GM18907 (cell line): ENCODE data around the gene NES.

ENCODE experiments used
- ATAC-seq: cut with Tn5 transposase; IDR thresholded peaks from one replicate; pipeline ENCODE4 v1.9.1; 2021; ENCODE audit warnings: mild to moderate bottlenecking, moderate library complexity; ENCODE audit not compliant: unreplicated experiment

The NES gene

DNA sequence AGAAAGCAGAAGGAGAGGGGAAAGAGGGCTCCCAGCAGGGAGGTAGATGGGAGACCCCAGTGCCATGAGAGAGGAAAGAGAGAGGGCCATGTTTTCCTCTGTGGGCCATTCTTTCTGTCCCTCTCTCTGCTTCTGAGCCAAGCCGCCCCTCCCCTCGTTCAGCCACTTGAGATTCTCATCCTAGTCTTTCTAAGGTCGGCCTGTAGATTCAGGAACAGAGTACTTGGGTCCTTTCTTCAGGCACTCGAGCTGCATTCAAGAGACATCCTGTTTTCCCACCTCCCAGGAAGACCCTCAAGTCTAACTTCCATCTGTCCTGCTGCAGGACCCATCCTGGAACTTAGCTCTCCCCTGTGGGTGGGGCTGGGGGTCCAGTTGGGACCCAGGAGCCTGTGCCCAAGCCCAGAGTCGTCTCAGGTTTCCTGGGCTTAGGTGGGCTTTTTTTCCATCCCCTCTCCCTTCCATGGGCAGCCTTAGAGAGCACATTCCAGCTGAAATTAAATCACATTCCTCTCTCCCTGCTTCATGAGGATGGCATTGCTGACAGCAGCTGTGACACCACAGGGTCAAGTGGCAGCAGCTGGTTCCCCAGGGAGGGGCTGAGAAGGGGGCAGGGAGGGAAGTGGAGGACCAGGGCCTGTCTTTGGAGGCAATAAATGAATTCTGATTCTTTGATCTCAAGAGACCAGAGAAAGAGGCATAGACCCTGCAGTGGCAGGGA lies 13.0 kb downstream of the NES start:
- ATAC-seq = no peak

DNA sequence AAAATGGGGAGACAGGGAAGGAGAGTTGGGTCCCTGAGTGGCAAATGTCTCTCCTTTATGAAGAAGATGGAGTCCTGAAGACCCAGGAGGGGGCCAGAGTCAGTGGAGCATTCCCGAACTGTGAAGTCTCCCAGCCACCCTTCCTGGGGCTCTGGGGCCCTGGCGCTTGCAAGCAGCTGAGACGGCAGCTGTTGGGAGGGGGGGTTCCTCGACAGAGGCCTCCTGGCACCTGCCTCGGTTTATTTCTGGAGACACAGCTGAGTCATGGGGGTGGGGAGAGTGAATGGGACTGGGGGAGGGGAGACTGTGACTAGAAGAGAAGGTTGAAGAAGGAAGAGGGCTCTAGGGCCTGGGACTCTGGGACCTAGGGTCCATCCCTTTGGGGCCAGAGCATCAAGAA lies 14.0 kb downstream of the NES start:
- no peak for ATAC-seq

DNA sequence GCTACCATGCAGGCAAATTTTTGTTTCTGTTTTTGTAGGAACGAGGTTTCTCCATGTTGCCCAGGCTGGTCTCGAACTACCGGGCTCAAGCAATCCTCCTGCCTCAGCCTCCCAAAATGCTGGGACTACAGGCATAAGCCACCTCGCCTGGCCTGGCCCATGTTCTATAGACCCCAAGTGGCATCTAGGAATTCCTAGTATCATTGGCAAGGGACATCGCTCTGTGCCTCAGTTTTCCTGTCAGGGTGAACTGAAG lies 14.5 kb downstream of the NES start:
- no peak for ATAC-seq

DNA sequence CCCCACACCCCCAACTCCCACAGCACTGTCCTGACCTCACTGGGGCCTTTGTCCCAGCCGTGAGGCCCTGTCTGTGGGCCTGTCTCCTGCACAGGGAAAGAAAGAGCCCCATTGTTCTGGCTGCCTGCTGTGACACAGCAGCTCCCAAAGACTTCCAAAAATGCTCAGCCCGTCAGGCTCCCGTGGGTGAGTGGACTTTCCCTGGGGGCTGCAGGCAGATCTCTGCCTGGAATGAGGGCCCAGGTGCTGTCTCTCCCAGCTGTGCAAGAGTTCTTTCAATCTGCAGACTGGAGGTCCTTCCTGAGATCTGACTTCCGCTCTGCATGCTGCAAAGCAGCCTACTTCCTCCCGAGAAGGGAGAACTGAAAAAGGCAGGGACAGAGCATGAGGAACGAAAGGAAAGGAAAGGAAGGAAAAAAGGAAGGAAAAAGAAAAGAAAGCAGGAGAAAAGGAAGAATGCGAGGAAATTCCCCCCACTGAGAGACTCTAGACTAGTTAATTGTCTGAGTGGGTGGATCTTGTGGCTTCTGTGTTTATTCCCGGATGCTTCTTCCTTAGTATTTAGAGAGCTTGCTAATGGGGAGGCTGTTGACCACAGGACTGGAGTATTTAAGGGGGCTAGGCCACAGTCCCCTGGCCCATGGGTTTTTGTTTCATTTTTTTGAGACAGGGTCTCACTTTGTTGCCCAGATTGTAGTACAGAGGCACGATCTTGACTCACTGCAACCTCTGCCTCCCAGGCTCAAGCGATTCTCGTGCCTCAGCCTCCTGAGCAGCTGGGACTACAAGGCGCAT lies 15.0 kb downstream of the NES start:
- no peak for ATAC-seq

DNA sequence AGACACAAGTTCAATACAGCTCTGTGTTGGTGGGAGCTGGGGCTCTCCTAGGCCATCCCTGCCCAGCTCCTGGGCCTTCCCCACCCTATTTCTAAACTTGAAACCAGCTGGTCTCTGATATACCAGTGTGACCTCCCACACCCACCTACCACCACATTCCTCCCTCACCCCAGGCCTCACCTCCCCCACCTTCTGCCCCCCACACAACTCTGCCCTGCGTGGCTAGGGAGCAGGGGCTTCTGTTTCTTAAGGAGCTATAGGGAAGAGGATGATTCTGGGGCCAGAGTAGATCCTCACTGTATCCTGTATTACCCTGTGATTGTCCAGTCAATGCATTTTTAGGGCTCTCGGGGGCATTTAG lies 16.5 kb downstream of the NES start:
- peak; percentile 6 for ATAC-seq

DNA sequence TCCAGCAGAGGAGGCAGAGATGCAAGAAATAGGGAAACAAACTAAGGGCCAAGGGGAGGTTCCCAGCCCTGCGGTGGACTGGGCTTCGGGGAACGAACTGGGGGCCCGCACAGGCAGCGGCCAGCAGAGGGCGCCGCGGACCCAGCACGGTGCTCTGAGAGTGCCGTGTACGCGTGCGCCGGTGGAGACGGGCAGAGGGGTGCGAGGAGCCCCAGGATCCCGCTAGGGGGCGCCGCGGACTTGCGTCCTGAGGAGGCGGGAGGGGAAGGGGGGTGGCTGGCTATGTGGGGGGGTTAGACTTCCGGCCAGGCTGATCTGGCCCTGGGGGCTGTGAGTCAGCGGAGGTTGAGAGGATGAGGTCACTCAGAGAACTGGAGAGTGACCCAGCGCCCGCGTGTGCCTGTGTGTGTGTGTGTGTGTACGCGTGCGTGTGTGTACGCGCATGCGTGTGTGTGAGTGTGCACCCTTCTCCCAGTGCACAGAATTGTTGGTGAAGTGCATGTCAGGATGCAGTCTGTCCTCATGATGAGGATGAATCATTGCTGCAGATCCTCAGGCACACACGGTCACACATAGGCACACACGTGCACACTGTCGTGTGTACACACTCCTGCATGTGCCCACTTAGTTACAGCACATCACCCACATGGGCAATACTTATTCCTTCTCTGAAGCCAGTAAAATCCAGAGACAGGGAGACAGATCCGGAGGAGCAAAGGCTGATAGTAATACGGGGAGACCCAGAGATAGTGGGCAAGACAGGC lies 17.0 kb downstream of the NES start:
- ATAC-seq = peak; percentile 59

DNA sequence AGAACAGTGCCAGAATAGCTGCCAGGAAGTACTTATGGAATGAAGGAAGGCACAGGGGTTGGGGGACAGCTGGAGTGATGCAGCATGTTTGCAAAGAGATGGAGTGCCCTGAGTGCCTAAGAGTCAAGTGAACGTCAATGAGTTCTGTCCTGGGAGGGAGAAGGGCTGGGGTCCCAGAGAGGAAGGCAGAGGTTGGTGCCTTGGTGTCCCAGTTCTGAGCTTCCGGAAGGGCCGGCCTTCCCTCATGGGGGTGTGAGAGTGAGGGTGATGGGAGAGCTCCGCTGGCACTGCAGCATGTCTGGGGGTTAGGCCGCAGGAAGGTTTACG lies 17.6 kb downstream of the NES start:
- no peak for ATAC-seq

DNA sequence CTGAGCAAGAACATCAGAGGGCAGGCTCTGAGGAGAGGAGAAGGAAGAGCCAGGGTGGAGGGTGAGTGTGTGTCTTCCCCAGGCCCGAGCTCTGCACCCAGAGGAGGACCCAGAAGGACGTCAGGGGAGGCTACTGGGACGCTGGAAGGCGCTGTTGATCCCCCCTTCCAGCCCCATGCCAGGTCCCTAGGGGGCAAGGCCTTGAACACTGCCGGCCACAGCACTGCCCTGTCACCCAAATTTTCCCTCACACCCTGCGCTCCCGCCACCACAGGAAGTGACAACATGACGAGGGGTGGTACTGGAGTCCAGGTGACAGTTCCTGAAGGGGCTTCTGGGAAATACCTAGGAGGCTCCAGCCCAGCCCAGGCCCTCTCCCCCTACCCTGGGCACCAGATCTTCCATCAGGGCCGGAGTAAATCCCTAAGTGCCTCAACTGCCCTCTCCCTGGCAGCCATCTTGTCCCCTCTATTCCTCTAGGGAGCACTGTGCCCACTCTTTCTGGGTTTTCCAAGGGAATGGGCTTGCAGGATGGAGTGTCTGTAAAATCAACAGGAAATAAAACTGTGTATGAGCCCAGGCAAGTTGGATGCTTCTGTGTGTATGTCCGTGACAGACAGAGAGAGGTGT lies 18.1 kb downstream of the NES start:
- no peak for ATAC-seq

DNA sequence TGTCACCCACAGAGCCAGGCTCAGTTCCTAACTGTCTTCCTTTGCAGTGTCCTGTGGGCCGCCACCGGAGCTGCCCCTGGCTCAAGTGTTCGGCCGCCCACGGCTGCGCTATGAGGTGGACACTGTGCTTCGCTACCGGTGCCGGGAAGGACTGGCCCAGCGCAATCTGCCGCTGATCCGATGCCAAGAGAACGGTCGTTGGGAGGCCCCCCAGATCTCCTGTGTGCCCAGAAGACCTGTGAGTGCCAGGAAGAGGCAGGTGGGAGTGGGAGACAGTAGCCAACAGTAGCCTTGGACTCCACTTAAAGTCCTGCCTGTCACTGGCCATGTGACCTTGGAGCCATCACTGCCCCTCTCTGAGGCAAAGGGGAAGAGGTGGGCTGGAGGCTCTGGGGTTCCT lies 18.7 kb downstream of the NES start:
- ATAC-seq = no peak

DNA sequence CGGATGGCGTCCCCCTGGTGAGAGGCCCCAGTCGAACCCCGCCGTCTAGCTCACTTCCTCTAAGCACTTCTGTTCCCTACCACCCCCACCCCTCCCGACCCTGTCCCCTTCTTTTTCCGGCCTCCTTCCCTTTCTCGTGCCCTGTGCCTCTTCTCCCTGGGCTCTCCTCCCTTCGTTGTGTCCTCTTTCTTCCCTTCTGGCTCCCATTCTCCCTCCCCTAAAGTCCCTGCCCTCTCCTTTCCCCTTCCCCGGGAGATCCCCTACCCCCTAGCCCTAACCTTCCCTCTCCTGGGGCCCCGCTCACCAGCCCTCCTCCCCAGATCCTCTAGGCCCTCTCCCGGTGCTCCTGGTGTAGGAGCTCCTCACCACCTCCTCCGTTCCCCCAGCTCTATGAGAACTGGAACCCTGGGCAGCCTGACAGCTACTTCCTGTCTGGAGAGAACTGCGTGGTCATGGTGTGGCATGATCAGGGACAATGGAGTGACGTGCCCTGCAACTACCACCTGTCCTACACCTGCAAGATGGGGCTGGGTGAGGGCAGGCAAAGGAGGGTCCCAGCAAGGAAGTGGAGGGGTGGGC lies 19.4 kb downstream of the NES start:
- ATAC-seq = no peak

DNA sequence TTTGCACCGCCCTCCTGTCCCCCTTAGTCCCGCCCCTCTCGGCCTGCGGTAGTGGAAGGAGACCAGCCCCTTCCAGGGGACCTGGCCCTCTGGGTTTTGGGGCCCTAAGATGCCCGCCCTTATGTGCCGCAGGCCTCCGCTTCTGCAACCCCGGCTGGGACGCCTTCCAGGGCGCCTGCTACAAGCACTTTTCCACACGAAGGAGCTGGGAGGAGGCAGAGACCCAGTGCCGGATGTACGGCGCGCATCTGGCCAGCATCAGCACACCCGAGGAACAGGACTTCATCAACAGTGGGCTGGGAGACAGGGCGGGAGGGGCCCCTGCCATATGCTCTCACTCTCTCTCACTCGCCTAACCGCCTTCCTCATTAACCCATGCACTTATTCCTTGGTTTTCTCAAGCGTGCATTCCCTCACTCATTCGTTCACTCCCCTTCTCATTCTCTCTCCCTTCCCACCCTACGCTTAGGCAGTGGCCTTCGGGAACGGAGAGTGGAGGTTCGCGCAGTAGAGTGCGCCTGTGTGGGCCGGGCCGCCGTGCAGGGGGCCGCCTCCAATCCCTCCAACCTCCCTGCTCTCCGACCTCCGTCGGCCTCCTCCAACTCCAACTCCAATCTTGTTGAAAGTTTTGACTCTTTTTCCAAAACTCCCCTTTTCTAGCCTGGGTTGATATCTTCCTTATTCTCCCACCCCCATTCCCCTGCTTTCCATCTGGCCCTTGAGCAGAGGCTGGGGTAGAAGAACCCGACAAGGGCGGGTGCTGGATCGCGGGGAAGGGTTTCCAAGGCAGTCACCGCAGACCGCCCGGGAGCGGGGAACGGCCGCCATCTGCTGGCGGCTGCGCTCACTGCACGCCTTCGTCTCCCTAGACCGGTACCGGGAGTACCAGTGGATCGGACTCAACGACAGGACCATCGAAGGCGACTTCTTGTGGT lies 20.1 kb downstream of the NES start:
- no peak for ATAC-seq

DNA sequence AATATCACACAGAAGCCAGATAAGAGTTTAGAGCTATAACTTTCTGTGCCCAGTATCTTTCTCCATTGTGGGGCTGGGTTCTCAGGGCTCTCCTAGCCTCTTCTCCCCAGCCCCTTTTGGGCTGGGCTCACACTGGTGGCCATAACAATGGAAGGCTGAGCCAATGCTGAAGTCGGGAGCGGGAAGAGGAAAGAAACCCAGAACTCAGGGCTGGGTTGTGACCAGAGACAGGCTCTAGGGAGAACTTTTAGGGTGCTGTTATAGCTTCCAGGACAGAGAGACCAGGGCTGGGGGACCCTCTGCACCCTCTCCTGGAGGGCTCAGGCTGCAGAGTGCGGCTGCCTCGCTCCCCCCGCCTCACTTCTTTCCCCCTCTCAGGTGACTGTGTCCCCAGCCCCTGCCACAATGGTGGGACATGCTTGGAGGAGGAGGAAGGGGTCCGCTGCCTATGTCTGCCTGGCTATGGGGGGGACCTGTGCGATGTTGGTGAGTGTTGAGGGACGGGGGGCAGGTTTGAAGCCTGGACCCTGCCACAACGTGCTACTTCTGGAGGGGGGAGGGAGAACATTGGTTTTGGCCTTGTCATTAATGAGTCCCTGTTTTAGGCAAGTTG lies 21.2 kb downstream of the NES start:
- ATAC-seq = no peak

DNA sequence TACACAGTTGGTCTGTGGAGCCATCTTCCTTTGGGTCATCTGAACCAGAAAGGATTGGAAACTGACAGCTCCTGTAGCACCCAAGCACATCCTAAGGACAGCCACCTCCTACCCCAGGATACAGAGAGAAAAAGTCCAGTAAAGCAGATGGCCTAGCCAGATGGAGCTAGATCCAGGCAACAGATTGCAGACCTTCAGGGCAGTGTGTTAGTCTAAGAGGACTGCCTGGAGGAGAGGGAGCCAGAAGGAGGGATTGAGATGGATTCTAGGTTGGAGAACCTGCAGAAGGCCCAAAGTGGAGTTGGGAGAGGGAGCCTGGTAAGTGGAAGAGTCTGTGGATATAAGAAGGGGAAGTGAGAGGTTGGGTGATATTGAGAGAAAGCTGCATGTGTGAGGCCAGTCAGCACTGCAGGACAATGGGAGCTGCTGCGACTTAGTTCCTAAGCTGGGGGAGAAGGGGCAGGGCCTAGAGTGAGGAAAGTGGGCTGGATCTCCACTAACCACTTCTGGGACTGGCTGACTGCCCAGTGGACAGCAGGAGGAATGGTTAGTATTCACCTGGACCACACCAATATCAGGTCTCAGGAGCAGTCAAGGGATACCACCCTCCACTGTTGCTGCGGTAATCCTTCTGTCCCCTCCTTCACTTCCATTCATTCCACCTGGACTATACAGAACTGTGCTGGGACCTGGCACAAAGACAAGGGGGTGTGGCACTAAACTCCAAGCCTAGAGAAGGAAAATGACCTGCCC lies 21.9 kb downstream of the NES start:
- ATAC-seq = no peak

DNA sequence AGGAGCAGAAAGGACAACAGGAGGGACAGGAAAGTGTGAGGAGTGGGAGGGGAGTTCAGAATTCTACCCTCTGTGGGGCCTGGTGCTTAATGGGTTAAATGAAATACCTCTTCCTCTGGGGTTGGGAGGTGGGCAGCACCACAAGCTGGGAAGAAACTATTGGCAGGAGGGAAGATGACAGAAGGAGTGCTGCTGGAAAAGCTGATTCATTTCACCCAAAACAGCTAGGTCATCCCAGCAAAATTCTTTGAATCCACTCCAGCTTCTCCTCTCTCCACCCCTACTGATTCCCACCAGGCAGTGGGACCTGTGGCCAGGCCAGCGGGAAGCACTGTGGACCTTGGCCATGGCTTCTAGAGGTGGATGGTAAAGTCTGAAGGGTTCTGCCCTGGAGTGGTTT lies 22.5 kb downstream of the NES start:
- no peak for ATAC-seq

DNA sequence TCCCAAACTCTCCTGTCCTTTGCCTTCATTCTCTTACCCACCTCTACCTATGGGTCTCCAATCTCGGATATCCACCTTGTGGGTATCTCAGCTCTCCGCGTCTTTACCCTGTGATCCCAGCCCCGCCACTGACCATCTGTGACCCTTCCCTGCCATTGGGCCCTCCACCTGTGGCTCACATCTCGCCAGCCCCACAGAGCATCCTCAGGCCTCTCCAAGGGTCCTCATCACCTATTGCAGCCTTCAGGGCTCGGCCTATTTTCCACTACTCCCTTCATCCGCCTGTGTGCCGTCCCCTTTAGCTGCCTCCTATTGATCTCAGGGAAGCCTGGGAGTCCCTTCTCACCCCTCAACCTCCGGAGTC lies 24.2 kb downstream of the NES start:
- no peak for ATAC-seq

DNA sequence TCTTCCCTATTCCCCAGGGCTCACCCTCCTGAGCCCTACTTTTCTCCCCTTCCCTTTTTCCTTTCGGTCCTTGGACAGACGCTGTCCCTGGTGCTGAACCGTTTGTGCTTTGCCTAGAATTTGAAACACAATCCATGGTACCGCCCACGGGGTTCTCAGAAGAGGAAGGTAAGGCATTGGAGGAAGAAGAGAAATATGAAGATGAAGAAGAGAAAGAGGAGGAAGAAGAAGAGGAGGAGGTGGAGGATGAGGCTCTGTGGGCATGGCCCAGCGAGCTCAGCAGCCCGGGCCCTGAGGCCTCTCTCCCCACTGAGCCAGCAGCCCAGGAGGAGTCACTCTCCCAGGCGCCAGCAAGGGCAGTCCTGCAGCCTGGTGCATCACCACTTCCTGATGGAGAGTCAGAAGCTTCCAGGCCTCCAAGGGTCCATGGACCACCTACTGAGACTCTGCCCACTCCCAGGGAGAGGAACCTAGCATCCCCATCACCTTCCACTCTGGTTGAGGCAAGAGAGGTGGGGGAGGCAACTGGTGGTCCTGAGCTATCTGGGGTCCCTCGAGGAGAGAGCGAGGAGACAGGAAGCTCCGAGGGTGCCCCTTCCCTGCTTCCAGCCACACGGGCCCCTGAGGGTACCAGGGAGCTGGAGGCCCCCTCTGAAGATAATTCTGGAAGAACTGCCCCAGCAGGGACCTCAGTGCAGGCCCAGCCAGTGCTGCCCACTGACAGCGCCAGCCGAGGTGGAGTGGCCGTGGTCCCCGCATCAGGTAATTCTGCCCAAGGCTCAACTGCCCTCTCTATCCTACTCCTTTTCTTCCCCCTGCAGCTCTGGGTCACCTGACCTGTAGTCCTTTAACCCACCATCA lies 24.8 kb downstream of the NES start:
- ATAC-seq = no peak

DNA sequence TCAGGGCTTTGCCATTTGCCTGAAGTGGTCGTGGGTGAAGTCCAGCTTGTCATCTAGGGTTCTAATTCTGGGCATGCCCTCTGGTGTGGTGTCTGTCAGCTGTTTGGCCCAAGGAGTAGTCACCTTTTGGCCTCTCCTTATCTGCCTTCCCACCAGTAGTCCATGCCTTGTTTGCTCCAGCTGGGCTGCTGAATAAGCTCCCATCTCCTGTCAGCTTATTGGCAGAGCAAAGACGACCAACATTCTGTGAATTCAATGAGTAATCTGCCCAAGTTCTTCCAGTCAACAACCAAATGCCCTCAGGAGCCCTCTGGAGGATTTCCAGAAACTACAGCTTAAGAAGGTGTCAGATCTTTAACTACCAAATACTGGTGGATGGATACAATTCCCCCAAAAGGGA lies 28.3 kb downstream of the NES start:
- ATAC-seq = no peak

DNA sequence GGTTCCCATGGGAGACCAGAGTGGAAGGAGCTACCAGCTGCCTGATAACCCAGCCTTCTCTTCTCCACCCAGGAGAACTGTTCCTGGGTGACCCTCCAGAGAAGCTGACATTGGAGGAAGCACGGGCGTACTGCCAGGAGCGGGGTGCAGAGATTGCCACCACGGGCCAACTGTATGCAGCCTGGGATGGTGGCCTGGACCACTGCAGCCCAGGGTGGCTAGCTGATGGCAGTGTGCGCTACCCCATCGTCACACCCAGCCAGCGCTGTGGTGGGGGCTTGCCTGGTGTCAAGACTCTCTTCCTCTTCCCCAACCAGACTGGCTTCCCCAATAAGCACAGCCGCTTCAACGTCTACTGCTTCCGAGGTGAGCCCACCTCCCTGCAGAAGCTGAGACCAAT lies 28.7 kb downstream of the NES start:
- ATAC-seq = no peak
